Measurements from ENCODE around the gene FOXL1. TPM values are rescaled to one million over a fixed set of nuclear protein-coding genes. Genes with fewer than 3 reads are reported as not detected.
A peak's percentile ranks its signal among the peaks of the same experiment; 100 is the strongest.

The FOXL1 gene
- total RNA-seq, 1 donor from 2014 or later, result 0.25 TPM

DNA sequence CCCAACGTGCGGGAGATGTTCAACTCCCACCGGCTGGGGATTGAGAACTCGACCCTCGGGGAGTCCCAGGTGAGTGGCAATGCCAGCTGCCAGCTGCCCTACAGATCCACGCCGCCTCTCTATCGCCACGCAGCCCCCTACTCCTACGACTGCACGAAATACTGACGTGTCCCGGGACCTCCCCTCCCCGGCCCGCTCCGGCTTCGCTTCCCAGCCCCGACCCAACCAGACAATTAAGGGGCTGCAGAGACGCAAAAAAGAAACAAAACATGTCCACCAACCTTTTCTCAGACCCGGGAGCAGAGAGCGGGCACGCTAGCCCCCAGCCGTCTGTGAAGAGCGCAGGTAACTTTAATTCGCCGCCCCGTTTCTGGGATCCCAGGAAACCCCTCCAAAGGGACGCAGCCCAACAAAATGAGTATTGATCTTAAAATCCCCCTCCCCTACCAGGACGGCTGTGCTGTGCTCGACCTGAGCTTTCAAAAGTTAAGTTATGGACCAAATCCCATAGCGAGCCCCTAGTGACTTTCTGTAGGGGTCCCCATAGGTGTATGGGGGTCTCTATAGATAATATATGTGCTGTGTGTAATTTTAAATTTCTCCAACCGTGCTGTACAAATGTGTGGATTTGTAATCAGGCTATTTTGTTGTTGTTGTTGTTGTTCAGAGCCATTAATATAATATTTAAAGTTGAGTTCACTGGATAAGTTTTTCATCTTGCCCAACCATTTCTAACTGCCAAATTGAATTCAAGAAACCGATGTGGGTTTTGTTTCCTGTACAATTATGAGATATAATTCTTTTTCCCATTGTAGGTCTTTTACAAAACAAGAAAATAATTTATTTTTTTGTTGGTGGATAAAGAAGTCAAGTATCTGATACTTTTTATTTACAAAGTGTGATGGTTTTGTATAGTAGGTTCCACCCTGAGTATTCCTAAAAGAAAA is 9.4 kb upstream of the FOXL1 start:
- DNase-seq (ENCODE audit: low read depth), result no peak

DNA sequence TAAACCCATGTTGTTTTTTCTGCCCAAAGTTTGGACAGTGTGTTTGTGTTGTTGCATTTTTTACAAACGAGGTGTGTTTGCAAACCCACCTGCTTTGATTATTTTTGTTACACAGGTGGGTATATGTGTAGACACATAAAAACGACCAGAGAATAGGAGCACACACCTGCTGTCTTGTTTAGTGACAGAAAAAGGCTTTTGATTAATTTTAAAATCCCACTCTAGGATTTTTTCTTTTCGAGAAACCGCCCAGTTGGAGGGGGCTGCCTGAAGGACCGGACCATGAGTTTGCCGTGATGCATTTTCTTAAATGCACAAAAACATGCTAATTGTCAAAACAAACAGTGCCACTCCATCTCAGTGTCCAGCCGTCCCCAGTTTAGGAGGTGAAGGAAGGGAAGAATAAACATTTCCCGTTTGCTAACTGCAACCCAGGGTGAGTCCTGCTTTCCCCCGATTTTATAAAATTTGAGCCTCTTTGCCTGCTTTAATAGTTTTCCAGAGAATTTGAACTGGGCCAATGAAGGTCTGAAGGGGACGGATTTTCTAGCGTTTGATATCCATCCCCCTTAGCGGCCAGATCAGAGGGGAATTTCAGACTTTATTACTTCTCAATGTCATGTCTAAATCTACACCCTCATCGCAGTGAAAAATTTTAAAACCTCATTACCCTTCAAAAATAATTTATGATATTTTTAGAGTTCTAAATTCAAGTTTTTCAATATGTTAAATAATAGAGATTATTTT is 8.5 kb upstream of the FOXL1 start:
- no peak for DNase-seq (ENCODE audit: low read depth)

DNA sequence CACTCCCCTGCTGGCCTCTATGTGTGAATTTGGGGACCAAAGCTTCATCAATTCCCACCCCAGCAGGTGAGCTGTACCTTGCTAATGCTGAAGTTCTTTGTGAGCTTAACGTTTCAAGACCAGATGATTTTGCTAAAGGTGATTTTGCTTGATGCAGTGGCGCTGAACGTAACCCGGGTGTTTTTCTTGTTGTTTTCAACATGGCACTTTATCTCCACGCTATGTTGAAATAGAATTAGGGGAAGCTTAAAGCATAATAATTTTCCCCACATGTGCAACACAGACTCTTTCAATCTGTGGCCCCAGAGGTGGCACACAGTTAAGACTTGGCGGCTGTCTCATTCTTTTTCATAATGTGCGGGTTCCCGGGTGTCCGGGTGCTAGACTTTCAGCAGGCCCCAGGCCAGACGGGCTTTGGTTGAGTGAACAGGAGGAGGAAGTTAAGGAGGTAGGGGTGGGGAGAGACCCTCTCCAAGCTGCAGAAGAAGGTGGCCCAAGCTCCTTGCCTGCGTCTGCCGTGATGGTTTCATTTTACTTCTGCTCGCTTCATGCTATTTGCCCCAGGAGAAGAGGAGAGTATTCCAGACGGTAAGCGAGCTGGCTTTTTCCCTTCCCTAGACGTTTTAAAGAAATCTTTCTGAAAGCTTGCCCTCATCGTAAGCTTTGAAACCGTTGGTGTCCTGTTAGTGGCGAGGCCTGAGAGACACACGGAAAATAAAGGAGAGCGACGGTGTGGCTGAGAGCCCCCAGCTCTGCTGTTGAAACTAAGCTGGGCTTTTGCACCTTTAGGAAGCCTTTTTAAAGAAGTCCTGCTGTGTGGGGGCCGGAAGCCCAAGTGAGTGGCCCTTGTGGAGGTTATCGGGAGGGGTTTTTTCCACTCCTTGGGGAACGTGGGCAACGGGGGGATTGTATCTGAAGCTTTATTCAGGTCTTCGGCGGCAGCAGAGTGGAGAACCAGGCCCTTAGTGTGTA is 7.5 kb upstream of the FOXL1 start:
- DNase-seq (ENCODE audit: low read depth), result no peak

DNA sequence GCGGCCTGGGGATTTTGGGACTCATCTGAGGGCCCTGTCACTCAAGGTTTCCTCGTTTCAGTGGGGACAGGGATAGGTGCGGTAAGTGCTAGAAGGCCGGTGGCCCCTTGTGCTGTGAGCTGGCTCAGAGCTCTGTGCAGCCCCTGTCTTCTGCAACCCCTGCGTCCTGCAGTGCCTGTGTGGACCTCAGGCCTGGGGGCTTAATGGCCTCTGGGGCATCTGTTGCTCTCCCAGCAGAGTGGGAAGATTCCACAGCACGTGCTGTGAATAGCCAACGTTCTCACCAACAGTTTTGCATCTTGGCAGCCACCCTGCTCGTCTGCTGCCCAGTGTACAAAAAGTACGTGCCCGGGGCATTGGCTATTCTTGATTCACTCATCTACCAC is 6.8 kb upstream of the FOXL1 start:
- DNase-seq (ENCODE audit: low read depth), result no peak

DNA sequence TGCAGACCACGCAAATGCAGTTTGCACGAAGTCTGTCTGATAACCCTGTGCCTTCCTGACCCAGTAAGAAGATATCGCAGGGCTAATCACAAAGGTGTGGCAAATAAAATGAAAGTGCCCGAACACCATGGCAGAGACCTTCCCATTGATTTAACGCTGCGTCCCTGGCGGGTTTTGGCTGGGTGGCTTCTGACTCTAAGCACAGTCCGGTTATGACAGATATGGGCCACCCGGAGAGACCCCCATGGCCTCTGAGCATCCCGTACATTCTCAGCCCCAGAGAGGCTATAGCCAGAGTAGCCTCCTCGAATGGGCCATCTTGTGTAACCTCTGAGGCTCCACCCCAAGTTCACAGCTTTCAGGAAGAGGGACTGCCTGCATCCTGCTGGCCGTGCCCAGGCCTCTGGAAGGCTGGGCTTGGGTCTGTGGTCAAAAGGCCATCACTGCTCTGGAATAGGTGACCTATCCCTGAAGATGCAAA is 6.3 kb upstream of the FOXL1 start:
- no peak for DNase-seq (ENCODE audit: low read depth)

DNA sequence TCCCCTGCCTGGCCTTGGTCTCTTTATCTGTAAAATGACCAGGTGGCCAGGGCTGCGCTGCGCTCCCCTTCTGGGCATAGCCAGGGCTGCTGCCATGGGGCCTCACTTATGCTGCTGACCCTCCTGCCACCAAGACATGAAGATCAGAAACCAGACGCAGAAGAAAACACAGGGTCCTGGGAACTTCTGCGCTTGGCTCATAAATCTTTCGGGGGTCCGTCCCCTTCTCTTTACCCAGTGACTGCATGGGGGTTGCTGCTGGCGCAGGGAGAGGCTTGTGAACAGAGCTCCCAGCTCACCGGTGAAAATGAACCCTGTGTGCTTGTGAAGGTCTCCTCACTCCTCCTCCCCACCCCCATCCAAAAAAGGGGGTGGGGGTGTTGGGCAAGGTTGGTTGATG is 5.7 kb upstream of the FOXL1 start:
- no peak for DNase-seq (ENCODE audit: low read depth)

DNA sequence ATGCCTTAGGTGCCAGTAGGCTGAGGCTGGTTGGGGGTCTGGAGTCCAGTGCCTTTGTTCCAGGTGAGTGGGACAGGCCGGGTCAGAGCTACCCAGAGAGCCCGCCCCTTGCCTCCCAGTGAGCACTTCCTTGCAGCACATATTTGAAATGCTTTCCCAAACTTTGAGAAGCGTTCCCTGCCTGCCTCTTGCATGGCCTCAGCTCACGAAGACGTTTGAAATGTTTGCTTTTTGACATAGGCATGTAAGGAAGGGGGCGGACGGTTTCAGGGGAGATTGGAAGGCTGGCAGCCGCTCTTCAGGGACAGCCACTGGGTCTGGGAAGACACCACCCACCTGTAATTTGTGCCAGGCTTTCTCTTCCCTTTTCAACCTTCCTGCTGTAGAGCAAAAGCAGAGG is 5.1 kb upstream of the FOXL1 start:
- no peak for DNase-seq (ENCODE audit: low read depth)

GRCh38 chr16:86573646-86574508 is 4.5 kb upstream of the FOXL1 start:
- no peak for DNase-seq (ENCODE audit: low read depth)

DNA sequence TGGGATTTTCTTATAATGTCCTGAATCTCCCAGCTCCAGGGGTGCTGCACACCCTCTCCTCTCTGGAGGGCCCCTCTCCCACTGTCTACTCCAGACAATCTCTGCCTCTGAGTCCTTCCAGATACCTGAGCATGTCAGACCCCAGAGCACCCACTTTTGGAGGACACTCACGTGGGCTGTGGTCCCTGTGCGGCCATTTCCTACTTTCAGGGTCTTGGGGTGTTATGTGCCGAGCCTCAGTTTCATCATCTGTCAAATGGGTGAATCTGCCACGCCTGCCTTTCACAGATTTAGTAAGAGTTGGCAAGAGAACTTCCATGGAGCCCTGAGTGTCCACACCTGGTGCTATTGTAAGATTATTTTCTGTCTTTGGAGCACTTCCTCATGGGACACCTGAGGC is 3.7 kb upstream of the FOXL1 start:
- DNase-seq (ENCODE audit: low read depth), result no peak

DNA sequence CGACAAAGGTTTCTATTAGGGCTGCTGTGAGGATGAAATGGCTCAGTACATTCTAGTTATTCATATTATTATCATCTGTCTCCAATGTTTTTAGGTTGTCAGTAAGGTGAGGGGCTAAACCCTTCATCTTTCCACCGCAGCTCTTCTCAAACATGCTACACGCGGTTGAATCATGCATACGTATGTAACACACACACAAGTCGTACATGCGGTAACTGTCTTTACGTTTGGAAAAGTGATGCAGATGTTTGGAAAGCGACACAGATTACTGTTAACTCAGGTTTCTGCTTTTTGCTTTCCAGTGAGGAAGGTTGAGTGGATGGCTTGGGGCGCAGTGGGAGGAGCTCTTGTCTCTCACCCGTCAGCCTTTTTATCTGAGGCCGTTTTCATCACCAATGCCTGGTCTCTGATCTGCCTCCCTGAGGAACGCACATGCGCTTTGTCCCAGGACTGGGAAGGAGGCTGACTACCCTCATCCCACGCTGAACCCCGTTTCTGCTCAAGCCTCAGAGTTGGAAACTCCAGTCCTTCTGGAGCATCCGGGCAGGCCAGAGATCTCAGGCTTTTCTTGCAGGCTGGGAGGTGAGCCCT is 3.2 kb upstream of the FOXL1 start:
- DNase-seq (ENCODE audit: low read depth), result no peak

GRCh38 chr16:86575754-86576557 is 2.4 kb upstream of the FOXL1 start:
- DNase-seq (ENCODE audit: low read depth), result peak; percentile 86

DNA sequence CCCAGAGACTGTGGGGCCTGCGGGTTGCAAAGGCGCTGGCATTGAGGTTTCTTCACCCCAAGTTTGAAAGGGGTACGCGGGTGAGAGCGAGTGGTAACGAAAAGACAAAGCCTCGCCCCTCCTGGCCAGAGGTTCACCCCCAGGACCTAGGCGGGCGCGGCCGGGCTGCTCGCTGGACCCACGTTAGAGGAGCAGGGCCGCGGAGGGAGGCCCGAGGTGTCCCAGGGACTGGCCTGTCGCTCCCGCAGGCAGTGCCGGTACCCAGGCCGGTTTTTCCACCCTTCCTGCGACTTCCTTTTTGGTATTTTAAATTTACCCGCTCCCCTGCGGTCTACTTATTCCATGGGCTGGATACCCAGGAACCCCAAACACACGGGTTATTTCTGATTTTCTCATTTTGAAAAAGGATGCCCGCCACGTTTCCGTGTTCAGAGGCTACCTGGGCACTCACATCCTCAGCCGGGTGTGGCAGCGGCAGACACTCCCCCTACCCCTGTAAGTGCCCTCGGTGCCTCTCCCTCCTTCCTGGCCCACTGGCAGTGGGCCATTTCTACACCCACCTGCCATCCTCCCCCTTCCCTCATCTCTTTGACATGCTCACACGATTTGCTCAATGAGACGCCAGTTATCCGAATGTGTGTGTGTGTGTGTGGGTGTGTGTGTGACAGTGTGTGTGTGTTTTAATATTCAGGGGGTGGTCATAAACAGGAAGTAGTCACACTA is 1.6 kb upstream of the FOXL1 start:
- no peak for DNase-seq (ENCODE audit: low read depth)

DNA sequence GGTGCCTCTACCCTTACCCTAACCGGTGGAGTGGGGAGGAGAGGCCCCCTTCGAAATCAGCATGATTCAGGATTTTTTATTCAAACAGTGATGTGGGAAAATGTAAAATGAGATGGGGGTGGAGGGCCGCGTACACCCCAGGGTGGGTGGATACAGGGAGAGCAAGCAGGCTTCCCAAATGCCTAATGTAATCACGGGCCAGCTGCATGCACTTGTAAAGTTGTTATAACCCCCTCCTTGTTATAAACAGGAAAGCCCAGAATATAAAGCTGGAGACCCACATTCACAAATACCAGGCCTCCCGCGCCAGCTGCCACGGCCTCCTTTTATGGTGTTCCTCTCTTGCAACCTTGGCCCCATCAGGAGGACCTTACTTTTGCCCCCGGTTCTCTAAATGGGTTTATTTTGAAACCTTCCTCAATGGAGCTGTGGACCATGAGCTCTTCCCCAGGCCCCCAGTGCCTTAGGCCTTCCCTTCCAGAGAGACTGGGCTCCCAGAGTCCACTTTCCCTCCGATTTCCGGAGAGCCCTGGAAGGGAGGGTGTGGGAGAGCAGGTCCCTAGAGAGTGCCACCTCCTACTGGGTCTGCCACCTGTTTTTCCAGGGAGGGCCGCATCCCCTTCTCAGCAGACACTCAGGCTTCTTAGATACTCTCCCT is 906 bp upstream of the FOXL1 start:
- no peak for DNase-seq (ENCODE audit: low read depth)

DNA sequence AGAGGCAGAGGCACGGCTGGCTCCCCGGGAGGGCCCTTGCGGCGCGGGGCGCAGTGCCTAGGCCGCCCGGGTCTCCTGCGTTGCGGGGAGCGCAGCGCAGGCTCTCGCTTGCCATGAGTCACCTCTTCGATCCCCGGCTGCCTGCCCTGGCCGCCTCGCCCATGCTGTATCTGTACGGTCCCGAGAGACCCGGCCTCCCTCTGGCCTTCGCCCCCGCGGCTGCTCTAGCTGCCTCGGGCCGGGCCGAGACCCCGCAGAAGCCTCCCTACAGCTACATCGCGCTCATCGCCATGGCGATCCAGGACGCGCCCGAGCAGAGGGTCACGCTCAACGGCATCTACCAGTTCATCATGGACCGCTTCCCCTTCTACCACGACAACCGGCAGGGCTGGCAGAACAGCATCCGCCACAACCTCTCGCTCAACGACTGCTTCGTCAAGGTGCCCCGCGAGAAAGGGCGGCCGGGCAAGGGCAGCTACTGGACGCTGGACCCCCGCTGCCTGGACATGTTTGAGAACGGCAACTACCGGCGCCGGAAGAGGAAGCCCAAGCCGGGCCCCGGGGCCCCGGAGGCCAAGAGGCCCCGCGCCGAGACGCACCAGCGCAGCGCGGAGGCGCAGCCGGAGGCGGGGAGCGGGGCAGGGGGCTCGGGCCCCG is 390 bp downstream of the FOXL1 start:
- DNase-seq (ENCODE audit: low read depth), result no peak

- DNase-seq (ENCODE audit: low read depth), result no peak
Observed at GRCh38 chr16:86579268-86580062, 1.1 kb downstream of the FOXL1 start.

GRCh38 chr16:86580063-86580790 is 1.9 kb downstream of the FOXL1 start:
- DNase-seq (ENCODE audit: low read depth), result no peak

Measured in renal cortical epithelial cell (primary cell).